K562 (cell line): ENCODE measurements around the gene ATP5PO. TPM values are rescaled to one million over a fixed set of nuclear protein-coding genes. Genes with fewer than 3 reads are reported as not detected.
A peak's percentile ranks its signal among the peaks of the same experiment; 100 is the strongest.

Experiments used
- BRCA1 ChIP-seq, 2 experiments: fragments of 450-650 bp in 1 of 2; sonication (generic) in 1 of 2; formaldehyde crosslinking in 1 of 2; IDR thresholded peaks; 2 replicates each; pipeline versions ENCODE4 v1.5.0 to v1.6.1; 2017 to 2020; ENCODE audit warnings: mild to moderate bottlenecking in 1 of 2, missing genetic modification reagents in 1 of 2
- C11orf30 ChIP-seq: fragments of 450-650 bp; IDR thresholded peaks from 2 replicates; pipeline ENCODE4 v1.6.1; 2016; ENCODE audit warnings: low read depth, mild to moderate bottlenecking
- DACH1 ChIP-seq: fragments of 450-650 bp; IDR thresholded peaks from 2 replicates; pipeline ENCODE4 v1.6.1; 2018; ENCODE audit not compliant: partially characterized antibody
- DPF2 ChIP-seq: fragments of 450-650 bp; IDR thresholded peaks from 2 replicates; pipeline ENCODE4 v1.6.1; 2016
- FOXK2 ChIP-seq, 2 experiments: fragments of 450-650 bp; IDR thresholded peaks in 1 of 2; conservative IDR thresholded peaks in 1 of 2; 2 replicates each; pipeline ENCODE4 v1.6.1; 2016; ENCODE audit warnings: low read depth in 2 of 2, mild to moderate bottlenecking in 1 of 2
- HCFC1 ChIP-seq: IDR thresholded peaks from 2 replicates; pipeline ENCODE4 v1.6.1; 2012; ENCODE audit warnings: low read depth, low read length, improper control_type of control experiment
- NCOR1 ChIP-seq: fragments of 450-650 bp; IDR thresholded peaks from 2 replicates; pipeline ENCODE4 v1.6.1; 2016; ENCODE audit warnings: mild to moderate bottlenecking, moderate library complexity
- NFE2 ChIP-seq: IDR thresholded peaks from 2 replicates; pipeline ENCODE4 v1.6.1; 2014; ENCODE audit warnings: antibody characterized with exemption, low read depth
- NFIC ChIP-seq: fragments of 450-650 bp; IDR thresholded peaks from 2 replicates; pipeline ENCODE4 v1.6.1; 2017; ENCODE audit warnings: mild to moderate bottlenecking, inconsistent platforms
- NR2F6 ChIP-seq: fragments of 450-650 bp; formaldehyde crosslinking; IDR thresholded peaks from 2 replicates; pipeline ENCODE4 v1.4.0; 2020; ENCODE audit warnings: mild to moderate bottlenecking
- POU5F1 ChIP-seq: fragments of 150-350 bp; IDR thresholded peaks from 2 replicates; pipeline ENCODE4 v1.6.1; 2014; ENCODE audit warnings: borderline replicate concordance, low read length, low read depth, mild to moderate bottlenecking; ENCODE audit not compliant: partially characterized antibody
- PTBP1 ChIP-seq: fragments of 200-400 bp; formaldehyde crosslinking; IDR thresholded peaks from 2 replicates; pipeline ENCODE4 v1.6.1; 2017; ENCODE audit warnings: low read depth, low read length
- RCOR1 ChIP-seq, 2 experiments: IDR thresholded peaks; 2 replicates each; pipeline ENCODE4 v1.6.1; 2012; ENCODE audit warnings: low read depth in 2 of 2, low read length in 2 of 2, borderline replicate concordance in 1 of 2, improper control_type of control experiment in 1 of 2
- SOX6 ChIP-seq: fragments of 450-650 bp; IDR thresholded peaks from 2 replicates; pipeline ENCODE4 v1.6.1; 2014; ENCODE audit warnings: mild to moderate bottlenecking
- TOE1 ChIP-seq, 2 experiments: fragments of 450-650 bp in 1 of 2; sonication (generic) in 1 of 2; formaldehyde crosslinking in 1 of 2; IDR thresholded peaks; 2 replicates each; pipeline versions ENCODE4 v1.7.1 to v1.8.0; 2016 to 2022; ENCODE audit warnings: borderline replicate concordance in 2 of 2, mild to moderate bottlenecking in 2 of 2, antibody characterized with exemption in 1 of 2, inconsistent platforms in 1 of 2, low read depth in 1 of 2, missing genetic modification reagents in 1 of 2, moderate library complexity in 1 of 2
- ZNF175 ChIP-seq: fragments of 200-800 bp; sonication (Bioruptor generic); IDR thresholded peaks from 2 replicates; pipeline ENCODE4 v1.6.1; 2016; ENCODE audit warnings: low read depth, mild to moderate bottlenecking, missing genetic modification characterization, missing compliant biosample characterization
- ZNF318 ChIP-seq, 2 experiments: fragments of 450-650 bp; IDR thresholded peaks; 2 replicates each; pipeline ENCODE4 v1.6.1; 2016; ENCODE audit warnings: mild to moderate bottlenecking in 2 of 2, borderline replicate concordance in 1 of 2, low read depth in 1 of 2, moderate library complexity in 1 of 2
- ZNF354B ChIP-seq: fragments of 250-450 bp; sonication (Bioruptor Pico); IDR thresholded peaks from 2 replicates; pipeline ENCODE4 v1.4.0; 2020
- ZNF584 ChIP-seq: fragments of 200-800 bp; sonication (Bioruptor generic); IDR thresholded peaks from 2 replicates; pipeline ENCODE4 v1.6.1; 2016; ENCODE audit warnings: low read depth, mild to moderate bottlenecking, missing genetic modification characterization, missing compliant biosample characterization
- ZNF778 ChIP-seq: fragments of 450-650 bp; formaldehyde crosslinking; IDR thresholded peaks from 2 replicates; pipeline ENCODE4 v1.4.0; 2020; ENCODE audit warnings: mild to moderate bottlenecking, moderate library complexity
- polyA plus RNA-seq, 8 experiments: library from polyadenylated mRNA; depleted of rRNA in 4 of 8; stranded (reverse) in 5 of 8; unstranded in 3 of 8; fragments of >200 nt; fragmentation: Nextera tagmentation in 2 of 8; fragmentation: Illumina TruSeq in 1 of 8; extraction: Ambion mirVana in 2 of 8; extraction: Trizol in 1 of 8; gene quantifications; 2 replicates each; pipeline versions ENCODE4 v1.2.1 to v1.2.3, GENCODE V29; 2011 to 2014; ENCODE audit warnings: inconsistent platforms in 1 of 8, missing spikeins in 1 of 8
- total RNA-seq, 7 experiments: library from RNA; depleted of rRNA in 6 of 7; stranded (reverse); fragments of >200 nt in 6 of 7; fragmentation: Illumina TruSeq in 2 of 7; extraction: Trizol in 2 of 7; gene quantifications; 2 replicates each; pipeline versions ENCODE4 v1.2.1 to v1.2.3, GENCODE V29; 2011 to 2021; ENCODE audit warnings: low replicate concordance in 1 of 7
- TF ChIP-seq, protein P1 (sequence below): fragments of 450-650 bp; IDR thresholded peaks from one replicate; pipeline ENCODE4 v1.6.1; 2018; ENCODE audit warnings: mild to moderate bottlenecking, moderate library complexity; ENCODE audit not compliant: partially characterized antibody

The ATP5PO gene
- total and polyA plus RNA-seq, 9 of the 15 experiments (the other 6 are each of a cell fraction or from before 2014, with no cell fraction given) = 367 to 2,722 (median 808) TPM

DNA sequence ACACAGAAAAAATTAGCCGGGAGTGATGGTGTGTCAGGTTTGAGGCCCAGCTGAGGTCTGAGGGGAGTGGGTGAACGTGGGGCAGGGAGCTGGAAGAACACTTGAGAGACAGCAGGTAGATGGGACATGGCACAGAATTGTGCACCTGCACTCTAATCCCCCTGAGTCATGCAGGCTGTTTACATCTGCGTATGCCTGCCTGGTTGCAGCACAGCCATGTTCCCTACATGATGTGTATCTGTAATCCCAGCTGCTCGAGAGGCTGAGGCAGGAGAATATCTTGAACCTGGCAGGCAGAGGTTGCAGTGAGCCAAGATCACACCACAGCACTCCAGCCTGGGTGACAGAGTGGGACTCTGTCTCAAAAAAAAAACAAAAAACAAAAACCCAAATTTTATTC lies 44.8 kb downstream of the ATP5PO start (continued):
- TF ChIP-seq ZNF318 (IDR thresholded peaks at IDR 0.05; ENCODE audit: borderline replicate concordance in 1 of 2, low read depth in 1 of 2) (no peak), NFIC (peak; percentile 54), ZNF778 (CRISPR knock-in tag) (no peak), ZNF584 (no peak), NCOR1 (peak; percentile 65), TOE1 (IDR thresholded peaks at IDR 0.05; ENCODE audit: borderline replicate concordance) (no peak), TOE1 (CRISPR knock-in tag; IDR thresholded peaks at IDR 0.05; ENCODE audit: borderline replicate concordance, low read depth) (no peak), BRCA1 (IDR thresholded peaks at IDR 0.05) (no peak), BRCA1 (CRISPR knock-in tag; IDR thresholded peaks at IDR 0.05) (no peak), NFE2 (peak; percentile 74), HCFC1 (no peak), FOXK2 (conservative IDR thresholded peaks at IDR 0.05 in 1 of 2, IDR thresholded peaks at IDR 0.05 in 1 of 2; ENCODE audit: low read depth in 2 of 2) (peak; percentile 82 to 89; a peak in 3 of 4 replicates), DPF2 (peak; percentile 62; the same call in 1 of the 2 replicates), POU5F1 (no peak), DACH1 (no peak), ZNF354B (CRISPR knock-in tag) (no peak), NR2F6 (CRISPR knock-in tag) (no peak), PTBP1 (no peak), SOX6 (peak; percentile 29; the same call in 1 of the 2 replicates), RCOR1 (IDR thresholded peaks at IDR 0.05; ENCODE audit: borderline replicate concordance in 1 of 2, low read depth in 2 of 2, low read length in 2 of 2) (0 out of 4 replicates have a peak, but pooled peaks of 1 of the 2 experiments have one; percentile 41), C11orf30 (peak; percentile 71), ZNF175 (CRISPR knock-in tag) (no peak)
- TF ChIP-seq, protein P1, sequence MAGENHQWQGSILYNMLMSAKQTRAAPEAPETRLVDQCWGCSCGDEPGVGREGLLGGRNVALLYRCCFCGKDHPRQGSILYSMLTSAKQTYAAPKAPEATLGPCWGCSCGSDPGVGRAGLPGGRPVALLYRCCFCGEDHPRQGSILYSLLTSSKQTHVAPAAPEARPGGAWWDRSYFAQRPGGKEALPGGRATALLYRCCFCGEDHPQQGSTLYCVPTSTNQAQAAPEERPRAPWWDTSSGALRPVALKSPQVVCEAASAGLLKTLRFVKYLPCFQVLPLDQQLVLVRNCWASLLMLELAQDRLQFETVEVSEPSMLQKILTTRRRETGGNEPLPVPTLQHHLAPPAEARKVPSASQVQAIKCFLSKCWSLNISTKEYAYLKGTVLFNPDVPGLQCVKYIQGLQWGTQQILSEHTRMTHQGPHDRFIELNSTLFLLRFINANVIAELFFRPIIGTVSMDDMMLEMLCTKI = no peak
